Measurements from ENCODE around the gene GRID1.

The GRID1 gene

GRCh38 chr10:86342111-86342863 is 24.3 kb downstream of the GRID1 start:
- TF ChIP-seq CTCF (IDR thresholded peaks at IDR 0.05; ENCODE audit: insufficient read depth, missing control alignments), result no peak
- DNase-seq (ENCODE audit: insufficient read length, low spot score) (no peak), FAIRE-seq (no peak)

- FAIRE-seq (no peak), DNase-seq (ENCODE audit: insufficient read length, low spot score) (no peak)
- TF ChIP-seq CTCF (IDR thresholded peaks at IDR 0.05; ENCODE audit: insufficient read depth, missing control alignments), result no peak
Observed at GRCh38 chr10:86341361-86341811, 25.2 kb downstream of the GRID1 start.

- TF ChIP-seq CTCF (IDR thresholded peaks at IDR 0.05; ENCODE audit: insufficient read depth, missing control alignments), result no peak
- no peak for DNase-seq (ENCODE audit: insufficient read length, low spot score)
- no peak for FAIRE-seq
Observed at GRCh38 chr10:86340991-86341260, 25.7 kb downstream of the GRID1 start.

- no peak for TF ChIP-seq CTCF (IDR thresholded peaks at IDR 0.05; ENCODE audit: insufficient read depth, missing control alignments)
- FAIRE-seq (no peak), DNase-seq (ENCODE audit: insufficient read length, low spot score) (no peak)
Observed at GRCh38 chr10:86340176-86340990, 26.2 kb downstream of the GRID1 start.

- DNase-seq (ENCODE audit: insufficient read length, low spot score), result no peak
- FAIRE-seq, result no peak
- TF ChIP-seq CTCF (IDR thresholded peaks at IDR 0.05; ENCODE audit: insufficient read depth, missing control alignments), result no peak
Observed at GRCh38 chr10:86339226-86339865, 27.2 kb downstream of the GRID1 start.

GRCh38 chr10:86337121-86337601 is 29.4 kb downstream of the GRID1 start:
- TF ChIP-seq CTCF (IDR thresholded peaks at IDR 0.05; ENCODE audit: insufficient read depth, missing control alignments), result no peak
- DNase-seq (ENCODE audit: insufficient read length, low spot score) (no peak), FAIRE-seq (no peak)
